ENCODE results near the gene SHKBP1. TPM values are rescaled to one million over a fixed set of nuclear protein-coding genes. Genes with fewer than 3 reads are reported as not detected.

Gene SHKBP1
- total and polyA plus RNA-seq, 9 of the 15 experiments (the other 6 are each of a cell fraction or from before 2014, with no cell fraction given), result 1.2 to 58.1 (median 22.3) TPM

DNA sequence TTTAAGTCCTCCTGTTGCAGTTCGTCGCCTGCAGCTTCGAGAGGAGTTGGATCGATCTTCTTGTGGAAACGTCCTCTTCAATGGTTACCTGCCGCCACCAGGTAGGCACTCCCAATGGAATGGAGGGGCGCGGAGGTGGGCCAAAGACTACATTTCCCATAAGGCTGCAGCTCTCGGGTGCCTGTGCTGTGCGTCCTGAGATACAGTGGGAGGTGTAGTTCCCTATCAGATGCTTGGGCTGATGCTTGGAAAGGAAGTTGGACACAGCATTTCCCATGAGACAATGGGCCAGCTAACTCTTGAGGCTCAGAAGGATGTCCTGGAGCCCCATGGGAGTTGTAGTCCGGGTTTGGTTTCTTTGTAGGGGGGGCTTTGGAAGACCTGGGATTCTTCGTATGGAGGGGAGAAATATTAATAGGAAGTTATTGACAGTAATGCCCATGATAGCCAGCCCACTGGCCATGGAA, 1.8 kb downstream of the SHKBP1 start (continued):
- TF ChIP-seq RFX5 (IDR thresholded peaks at IDR 0.05; ENCODE audit: low read depth, low read length) (no peak), ZBTB8A (IDR thresholded peaks at IDR 0.05; ENCODE audit: partially characterized antibody) (no peak), MEF2D (tag; conservative IDR thresholded peaks at IDR 0.05; ENCODE audit: low read depth) (no peak), SIN3A (IDR thresholded peaks at IDR 0.05; ENCODE audit: borderline replicate concordance in 2 of 2, control insufficient read depth in 1 of 2, low read depth in 2 of 2, low read length in 2 of 2) (no peak), ZNF75A (CRISPR knock-in tag; IDR thresholded peaks at IDR 0.05) (no peak), RBM25 (IDR thresholded peaks at IDR 0.05; ENCODE audit: low read depth, low read length, severe bottlenecking) (no peak), RBFOX2 (IDR thresholded peaks at IDR 0.05; ENCODE audit: low read depth, low read length) (no peak), ZNF217 (CRISPR knock-in tag; IDR thresholded peaks at IDR 0.05) (no peak), KAT7 (CRISPR knock-in tag; IDR thresholded peaks at IDR 0.05; ENCODE audit: borderline replicate concordance) (no peak), BACH1 (tag; IDR thresholded peaks at IDR 0.05) (0 out of 2 replicates have a peak, but pooled peaks have one; percentile 52), HMGN3 (IDR thresholded peaks at IDR 0.05; ENCODE audit: borderline replicate concordance, extremely low read depth, insufficient read length, low read depth, low read length) (no peak), DPF2 (IDR thresholded peaks at IDR 0.05) (no peak), KDM4B (IDR thresholded peaks at IDR 0.05; ENCODE audit: borderline replicate concordance in 2 of 2, low read depth in 1 of 2) (no peak)
- TF ChIP-seq, protein P1, sequence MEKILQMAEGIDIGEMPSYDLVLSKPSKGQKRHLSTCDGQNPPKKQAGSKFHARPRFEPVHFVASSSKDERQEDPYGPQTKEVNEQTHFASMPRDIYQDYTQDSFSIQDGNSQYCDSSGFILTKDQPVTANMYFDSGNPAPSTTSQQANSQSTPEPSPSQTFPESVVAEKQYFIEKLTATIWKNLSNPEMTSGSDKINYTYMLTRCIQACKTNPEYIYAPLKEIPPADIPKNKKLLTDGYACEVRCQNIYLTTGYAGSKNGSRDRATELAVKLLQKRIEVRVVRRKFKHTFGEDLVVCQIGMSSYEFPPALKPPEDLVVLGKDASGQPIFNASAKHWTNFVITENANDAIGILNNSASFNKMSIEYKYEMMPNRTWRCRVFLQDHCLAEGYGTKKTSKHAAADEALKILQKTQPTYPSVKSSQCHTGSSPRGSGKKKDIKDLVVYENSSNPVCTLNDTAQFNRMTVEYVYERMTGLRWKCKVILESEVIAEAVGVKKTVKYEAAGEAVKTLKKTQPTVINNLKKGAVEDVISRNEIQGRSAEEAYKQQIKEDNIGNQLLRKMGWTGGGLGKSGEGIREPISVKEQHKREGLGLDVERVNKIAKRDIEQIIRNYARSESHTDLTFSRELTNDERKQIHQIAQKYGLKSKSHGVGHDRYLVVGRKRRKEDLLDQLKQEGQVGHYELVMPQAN (IDR thresholded peaks at IDR 0.05; ENCODE audit: borderline replicate concordance), result no peak
- TF ChIP-seq, protein P2, sequence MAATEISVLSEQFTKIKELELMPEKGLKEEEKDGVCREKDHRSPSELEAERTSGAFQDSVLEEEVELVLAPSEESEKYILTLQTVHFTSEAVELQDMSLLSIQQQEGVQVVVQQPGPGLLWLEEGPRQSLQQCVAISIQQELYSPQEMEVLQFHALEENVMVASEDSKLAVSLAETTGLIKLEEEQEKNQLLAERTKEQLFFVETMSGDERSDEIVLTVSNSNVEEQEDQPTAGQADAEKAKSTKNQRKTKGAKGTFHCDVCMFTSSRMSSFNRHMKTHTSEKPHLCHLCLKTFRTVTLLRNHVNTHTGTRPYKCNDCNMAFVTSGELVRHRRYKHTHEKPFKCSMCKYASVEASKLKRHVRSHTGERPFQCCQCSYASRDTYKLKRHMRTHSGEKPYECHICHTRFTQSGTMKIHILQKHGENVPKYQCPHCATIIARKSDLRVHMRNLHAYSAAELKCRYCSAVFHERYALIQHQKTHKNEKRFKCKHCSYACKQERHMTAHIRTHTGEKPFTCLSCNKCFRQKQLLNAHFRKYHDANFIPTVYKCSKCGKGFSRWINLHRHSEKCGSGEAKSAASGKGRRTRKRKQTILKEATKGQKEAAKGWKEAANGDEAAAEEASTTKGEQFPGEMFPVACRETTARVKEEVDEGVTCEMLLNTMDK (IDR thresholded peaks at IDR 0.05; ENCODE audit: borderline replicate concordance, insufficient read depth, low read depth, low read length, poor library complexity, severe bottlenecking), result no peak
- TF ChIP-seq, protein P3, sequence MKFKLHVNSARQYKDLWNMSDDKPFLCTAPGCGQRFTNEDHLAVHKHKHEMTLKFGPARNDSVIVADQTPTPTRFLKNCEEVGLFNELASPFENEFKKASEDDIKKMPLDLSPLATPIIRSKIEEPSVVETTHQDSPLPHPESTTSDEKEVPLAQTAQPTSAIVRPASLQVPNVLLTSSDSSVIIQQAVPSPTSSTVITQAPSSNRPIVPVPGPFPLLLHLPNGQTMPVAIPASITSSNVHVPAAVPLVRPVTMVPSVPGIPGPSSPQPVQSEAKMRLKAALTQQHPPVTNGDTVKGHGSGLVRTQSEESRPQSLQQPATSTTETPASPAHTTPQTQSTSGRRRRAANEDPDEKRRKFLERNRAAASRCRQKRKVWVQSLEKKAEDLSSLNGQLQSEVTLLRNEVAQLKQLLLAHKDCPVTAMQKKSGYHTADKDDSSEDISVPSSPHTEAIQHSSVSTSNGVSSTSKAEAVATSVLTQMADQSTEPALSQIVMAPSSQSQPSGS (CRISPR knock-in tag; IDR thresholded peaks at IDR 0.05), result no peak

Measured in K562 (cell line).